HG02981 (cell line): ENCODE measurements around the gene SPIRE1.
"Not testable (repeated sequence)": the region's sequence is repeated elsewhere in the genome, so short reads cannot be mapped to it uniquely, and the experiment has no call there.

Experiments
- ATAC-seq: cut with Tn5 transposase; IDR thresholded peaks from one replicate; pipeline ENCODE4 v1.9.1; 2021; ENCODE audit warnings: mild to moderate bottlenecking, moderate library complexity; ENCODE audit not compliant: unreplicated experiment

SPIRE1 gene

GRCh38 chr18:12497296-12497695, 160.6 kb downstream of the SPIRE1 start:
- no peak for ATAC-seq

- ATAC-seq, result no peak
Measured at GRCh38 chr18:12492907-12493306, 165.0 kb downstream of the SPIRE1 start.

DNA sequence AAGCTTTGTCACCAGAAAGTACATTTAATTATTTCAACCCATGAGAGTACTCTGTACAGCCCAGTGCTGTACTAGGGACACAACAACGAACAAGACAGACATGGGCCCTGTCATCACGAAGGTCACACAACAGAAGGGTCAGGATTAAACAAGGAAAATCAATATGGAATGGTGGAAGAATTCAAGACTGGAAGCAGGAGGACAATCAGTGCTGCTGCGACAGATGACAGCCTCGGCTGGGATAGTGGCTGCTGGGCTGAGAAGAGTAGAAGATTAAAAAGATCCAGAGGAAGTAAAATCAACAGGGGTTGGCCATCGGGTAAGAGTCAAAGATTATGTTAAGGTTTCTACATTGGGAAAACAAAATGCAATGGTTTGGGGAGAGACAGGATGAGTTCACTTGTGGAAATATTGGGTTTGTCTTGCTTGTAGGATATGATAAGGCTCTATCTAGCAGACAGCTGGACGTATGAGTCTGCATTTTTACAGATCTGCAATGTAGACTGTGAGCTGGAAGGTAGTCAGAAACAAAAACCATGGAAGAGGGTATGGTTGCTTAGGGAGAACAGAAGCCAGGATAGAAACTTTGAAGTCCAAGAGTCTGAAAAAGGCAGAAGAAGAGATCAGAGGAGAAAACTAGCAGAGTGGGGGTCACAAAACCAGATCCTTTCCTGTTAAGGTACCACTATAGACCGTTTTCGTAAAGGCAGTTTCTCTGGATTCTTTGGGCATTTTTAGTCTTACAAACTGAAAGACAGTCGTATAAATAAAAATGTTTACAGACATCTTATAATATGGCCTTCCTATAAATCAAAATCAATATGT, 166.1 kb downstream of the SPIRE1 start:
- no peak for ATAC-seq

GRCh38 chr18:12485479-12486105, 172.3 kb downstream of the SPIRE1 start:
- ATAC-seq, result no peak

- ATAC-seq, result not testable (repeated sequence)
Measured at GRCh38 chr18:12481915-12482314, 176.0 kb downstream of the SPIRE1 start.

GRCh38 chr18:12479982-12480381, 177.9 kb downstream of the SPIRE1 start:
- ATAC-seq, result no peak

DNA sequence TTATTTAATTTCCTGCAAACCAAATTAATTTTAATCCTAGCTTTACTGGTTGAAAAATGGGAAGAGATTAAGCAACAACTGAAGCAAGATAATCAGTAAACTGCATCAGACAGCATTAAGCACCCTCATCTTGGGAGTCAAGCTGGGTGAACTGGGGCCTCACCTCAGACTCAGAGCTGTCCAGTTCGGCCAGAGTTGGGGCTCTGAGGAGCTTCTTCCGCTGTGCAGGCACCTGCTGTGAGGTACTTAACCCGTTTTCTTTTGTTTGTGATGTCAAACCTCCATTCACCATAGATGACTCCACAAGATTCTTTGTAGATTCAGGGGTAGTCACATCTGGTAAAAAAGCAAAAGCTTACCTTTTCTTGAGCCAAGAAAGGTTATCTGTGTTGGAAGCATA, 178.4 kb downstream of the SPIRE1 start:
- ATAC-seq, result no peak

DNA sequence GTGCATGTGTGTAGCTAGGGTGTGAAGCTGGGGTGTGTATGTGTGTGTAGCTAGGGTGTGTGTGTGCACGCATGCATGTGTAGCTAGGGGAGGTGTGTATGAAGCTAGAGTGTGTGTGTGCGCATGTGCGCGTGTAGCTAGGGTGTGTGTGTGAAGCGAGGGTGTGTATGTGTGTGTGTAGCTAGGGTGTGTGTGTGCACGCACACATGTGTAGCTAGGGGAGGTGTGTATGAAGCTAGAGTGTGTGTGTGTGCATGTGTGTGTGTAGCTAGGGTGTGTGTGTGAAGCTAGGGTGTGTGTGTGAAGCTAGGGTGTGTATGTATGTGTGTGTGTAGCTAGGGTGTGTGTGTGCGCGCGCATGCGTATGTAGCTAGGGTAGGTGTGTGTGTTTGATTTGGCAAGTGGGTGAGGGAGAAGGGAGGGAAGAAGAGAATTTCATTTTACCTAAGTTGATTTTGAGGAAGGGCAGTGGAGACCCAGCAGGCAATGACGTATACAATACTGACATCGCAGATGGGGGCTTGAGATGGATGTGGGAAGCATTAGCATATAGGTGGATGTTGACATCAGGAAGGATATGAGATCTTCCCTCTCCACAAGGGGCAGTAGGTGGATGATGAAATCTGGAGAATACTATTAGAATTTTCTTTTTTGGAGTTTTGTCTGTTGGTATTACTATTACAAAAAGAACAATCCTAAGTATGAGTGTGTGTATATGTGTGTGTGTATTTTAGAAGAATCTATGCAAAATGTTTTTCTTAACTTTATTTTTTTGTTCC, 179.4 kb downstream of the SPIRE1 start:
- no peak for ATAC-seq

DNA sequence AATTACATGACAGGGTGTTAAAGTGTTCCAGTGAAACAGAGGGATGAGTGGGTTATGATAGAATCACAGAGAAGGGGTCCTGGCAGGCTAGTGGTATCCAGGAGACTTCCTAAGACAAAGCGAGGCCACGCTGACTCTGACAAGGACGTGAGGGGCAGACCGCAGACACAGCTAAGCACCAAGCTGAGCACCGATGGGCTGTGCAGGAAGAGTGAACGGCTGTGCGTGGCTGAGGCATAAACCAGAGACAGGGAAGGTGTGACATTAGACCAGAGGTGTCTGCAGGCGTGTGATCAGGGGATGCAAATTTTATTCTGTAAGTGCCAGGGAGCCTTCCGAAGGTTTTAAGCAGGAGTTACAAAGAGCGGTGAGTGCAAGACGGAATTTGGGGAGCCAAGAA, 180.3 kb downstream of the SPIRE1 start:
- no peak for ATAC-seq

DNA sequence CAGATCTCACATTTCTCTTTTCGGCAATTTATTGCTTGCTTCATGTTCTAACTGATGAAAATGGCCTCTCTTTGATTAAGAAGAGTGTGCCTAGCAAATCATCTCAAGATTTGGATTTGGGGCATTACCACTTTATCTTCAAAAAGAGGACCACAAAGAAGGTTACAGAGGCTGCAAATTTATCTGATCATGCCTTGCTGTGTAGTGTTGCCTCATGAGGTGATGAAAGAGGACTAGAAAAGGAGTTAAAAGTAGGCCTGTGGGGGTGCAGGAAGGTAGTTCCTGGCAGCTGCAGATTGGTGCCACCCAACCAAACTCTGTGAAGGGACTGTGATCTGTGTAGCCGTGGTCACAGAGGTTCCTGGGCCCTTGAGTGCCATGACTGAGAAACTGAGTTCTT, 181.0 kb downstream of the SPIRE1 start:
- no peak for ATAC-seq

DNA sequence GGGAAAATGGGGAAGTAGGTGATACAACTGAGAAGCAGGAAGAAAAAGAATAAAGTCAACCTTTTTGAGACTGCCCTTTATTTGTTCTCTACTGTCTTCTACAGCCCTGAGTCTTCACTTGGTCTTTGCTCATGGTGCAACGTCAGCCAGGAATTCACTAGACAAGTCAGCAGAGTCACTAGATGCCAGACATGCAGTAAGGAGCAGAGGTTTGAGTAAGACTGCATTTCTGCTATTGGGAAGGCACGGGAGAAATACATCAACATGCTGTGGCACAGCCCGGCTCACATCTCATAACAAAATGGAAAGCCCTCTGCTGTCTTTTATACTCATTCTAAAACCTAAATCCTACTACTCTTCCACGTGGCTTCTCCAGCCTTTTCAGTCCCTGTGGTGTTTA, 183.0 kb downstream of the SPIRE1 start:
- no peak for ATAC-seq

GRCh38 chr18:12474146-12474545, 183.8 kb downstream of the SPIRE1 start:
- no peak for ATAC-seq

- no peak for ATAC-seq
Measured at GRCh38 chr18:12470382-12471075, 187.4 kb downstream of the SPIRE1 start.

DNA sequence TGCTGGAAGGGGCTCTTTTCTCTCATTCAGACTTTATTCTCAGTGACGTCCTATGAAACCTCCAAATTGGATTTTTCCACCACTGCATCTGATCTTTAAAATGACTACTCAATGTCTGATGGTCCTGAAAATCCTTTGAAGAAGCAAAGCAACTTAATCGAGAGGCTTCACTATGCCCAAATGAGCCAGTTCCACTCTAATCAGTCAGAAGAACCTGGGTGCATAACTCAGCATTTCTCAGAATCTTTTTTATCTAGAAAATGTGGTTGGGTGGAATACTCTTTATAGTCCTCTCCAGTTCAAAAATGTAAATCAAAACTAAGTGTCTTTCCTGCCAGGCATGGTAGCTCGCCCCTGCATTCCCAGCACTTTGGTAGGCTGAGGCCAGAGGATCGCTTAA, 189.5 kb downstream of the SPIRE1 start:
- no peak for ATAC-seq

DNA sequence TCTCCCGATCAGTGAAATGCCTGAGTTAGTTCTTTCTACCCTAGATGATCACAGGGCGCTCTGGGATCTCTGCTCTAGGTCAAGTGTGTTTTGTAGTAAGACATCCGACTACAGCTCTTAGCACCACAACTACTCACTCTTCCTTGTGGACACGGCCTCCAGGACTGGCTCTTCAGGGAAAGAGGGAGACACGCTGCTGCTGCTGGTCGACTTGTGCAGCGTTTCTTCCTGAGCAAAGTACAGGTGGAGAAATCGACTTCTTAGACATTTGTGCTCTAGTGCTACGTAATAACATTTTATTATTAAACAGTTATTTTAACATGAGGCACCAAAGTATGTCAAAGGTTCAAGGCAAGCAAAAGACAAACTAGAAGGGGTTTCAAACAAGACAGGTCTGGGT, 193.2 kb downstream of the SPIRE1 start:
- ATAC-seq, result no peak

DNA sequence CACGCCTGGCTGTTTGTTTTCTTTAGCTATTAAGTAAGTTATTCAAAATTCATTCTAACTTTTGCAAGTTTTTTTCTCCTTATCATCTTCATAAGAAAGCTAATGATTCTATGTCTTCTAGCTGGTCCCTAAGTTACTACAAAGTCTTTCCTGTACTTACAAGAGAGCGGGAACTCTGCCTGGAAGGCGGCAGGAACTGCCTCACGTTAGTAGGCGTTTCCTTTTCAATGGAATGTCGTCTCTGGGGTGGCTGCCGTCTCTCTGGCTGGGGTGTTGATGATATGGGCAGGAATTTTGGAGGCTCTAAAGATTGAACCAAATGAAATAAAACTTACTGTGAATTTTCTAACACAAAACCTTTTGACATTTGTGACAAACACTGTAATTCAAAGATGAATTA, 194.7 kb downstream of the SPIRE1 start:
- no peak for ATAC-seq

GRCh38 chr18:12462242-12462641, 195.7 kb downstream of the SPIRE1 start:
- ATAC-seq, result no peak

DNA sequence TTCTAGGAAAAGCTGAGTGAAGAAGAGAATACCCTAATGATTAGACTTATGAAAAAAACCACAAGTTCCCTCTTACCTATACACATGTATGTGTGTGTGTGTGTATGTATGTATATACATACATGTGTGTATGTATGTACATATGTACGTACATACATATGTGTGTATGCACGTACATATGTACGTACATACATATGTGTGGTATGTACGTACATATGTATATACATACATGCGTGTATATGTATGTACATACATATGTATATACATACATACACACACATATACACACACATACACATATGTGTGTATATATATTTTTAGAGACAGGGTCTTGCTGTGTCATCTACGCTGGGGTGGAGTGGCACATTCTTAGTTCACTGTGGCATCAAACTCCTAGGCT, 196.6 kb downstream of the SPIRE1 start:
- ATAC-seq, result no peak

GRCh38 chr18:12460874-12461273, 197.0 kb downstream of the SPIRE1 start:
- no peak for ATAC-seq

GRCh38 chr18:12458771-12459170, 199.1 kb downstream of the SPIRE1 start:
- ATAC-seq, result no peak

DNA sequence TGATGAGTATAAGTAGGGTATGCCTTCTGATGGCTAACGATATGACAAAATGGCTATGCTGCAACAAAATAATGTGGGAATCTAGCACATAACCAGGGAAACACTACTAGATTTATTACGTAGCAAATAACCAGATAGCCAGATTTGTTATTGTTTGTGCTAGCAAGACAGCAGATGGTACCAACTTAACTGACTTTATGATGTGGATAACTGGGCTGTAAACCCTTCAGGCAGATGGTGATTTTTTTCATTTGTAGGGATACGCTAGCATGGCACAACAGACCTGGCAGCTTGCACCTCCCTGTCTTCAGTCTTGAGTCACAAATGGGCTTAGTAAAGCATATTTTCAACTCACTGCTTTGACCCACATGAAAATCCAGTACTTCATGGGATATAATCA, 201.5 kb downstream of the SPIRE1 start:
- ATAC-seq, result no peak
